OCI-LY7 (cell line): ENCODE data around the gene BAIAP2.

Experiments used
- EZH2phosphoT487 ChIP-seq: fragments of 200-600 bp; sonication (generic); IDR thresholded peaks from 2 replicates; pipeline ENCODE4 v1.6.1; 2018; ENCODE audit warnings: low read depth, borderline replicate concordance, mild to moderate bottlenecking, mixed run types, antibody characterized with exemption, low read length, moderate library complexity, mixed read lengths
- TF ChIP-seq, protein P1 (sequence below): fragments of 200-600 bp; sonication (generic); conservative IDR thresholded peaks from 2 replicates; pipeline ENCODE4 v1.5.1; 2014; ENCODE audit warnings: mild to moderate bottlenecking, antibody characterized with exemption, low read length, moderate library complexity, mixed read lengths

- TF ChIP-seq, protein P1, sequence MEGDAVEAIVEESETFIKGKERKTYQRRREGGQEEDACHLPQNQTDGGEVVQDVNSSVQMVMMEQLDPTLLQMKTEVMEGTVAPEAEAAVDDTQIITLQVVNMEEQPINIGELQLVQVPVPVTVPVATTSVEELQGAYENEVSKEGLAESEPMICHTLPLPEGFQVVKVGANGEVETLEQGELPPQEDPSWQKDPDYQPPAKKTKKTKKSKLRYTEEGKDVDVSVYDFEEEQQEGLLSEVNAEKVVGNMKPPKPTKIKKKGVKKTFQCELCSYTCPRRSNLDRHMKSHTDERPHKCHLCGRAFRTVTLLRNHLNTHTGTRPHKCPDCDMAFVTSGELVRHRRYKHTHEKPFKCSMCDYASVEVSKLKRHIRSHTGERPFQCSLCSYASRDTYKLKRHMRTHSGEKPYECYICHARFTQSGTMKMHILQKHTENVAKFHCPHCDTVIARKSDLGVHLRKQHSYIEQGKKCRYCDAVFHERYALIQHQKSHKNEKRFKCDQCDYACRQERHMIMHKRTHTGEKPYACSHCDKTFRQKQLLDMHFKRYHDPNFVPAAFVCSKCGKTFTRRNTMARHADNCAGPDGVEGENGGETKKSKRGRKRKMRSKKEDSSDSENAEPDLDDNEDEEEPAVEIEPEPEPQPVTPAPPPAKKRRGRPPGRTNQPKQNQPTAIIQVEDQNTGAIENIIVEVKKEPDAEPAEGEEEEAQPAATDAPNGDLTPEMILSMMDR, result no peak
- TF ChIP-seq EZH2phosphoT487, result no peak
These were observed 115.6 kb downstream of the BAIAP2 start for GRCh38 chr17:81150377-81151077.
